SU-DHL-6 (cell line): ENCODE data around the gene NCS1.

Source experiments
- EZH2phosphoT487 ChIP-seq: fragments of 200-600 bp; sonication (generic), shearing (Covaris generic); conservative IDR thresholded peaks from 2 replicates; pipeline ENCODE4 v1.6.1; 2018; ENCODE audit warnings: mild to moderate bottlenecking, antibody characterized with exemption, low read length, moderate library complexity, mixed read lengths
- TF ChIP-seq, protein P1 (sequence below): fragments of 200-600 bp; sonication (generic); IDR thresholded peaks from one replicate; pipeline ENCODE4 v1.5.1; 2017; ENCODE audit warnings: antibody characterized with exemption, mild to moderate bottlenecking, low read length, moderate library complexity; ENCODE audit not compliant: insufficient read depth, poor library complexity, severe bottlenecking

DNA sequence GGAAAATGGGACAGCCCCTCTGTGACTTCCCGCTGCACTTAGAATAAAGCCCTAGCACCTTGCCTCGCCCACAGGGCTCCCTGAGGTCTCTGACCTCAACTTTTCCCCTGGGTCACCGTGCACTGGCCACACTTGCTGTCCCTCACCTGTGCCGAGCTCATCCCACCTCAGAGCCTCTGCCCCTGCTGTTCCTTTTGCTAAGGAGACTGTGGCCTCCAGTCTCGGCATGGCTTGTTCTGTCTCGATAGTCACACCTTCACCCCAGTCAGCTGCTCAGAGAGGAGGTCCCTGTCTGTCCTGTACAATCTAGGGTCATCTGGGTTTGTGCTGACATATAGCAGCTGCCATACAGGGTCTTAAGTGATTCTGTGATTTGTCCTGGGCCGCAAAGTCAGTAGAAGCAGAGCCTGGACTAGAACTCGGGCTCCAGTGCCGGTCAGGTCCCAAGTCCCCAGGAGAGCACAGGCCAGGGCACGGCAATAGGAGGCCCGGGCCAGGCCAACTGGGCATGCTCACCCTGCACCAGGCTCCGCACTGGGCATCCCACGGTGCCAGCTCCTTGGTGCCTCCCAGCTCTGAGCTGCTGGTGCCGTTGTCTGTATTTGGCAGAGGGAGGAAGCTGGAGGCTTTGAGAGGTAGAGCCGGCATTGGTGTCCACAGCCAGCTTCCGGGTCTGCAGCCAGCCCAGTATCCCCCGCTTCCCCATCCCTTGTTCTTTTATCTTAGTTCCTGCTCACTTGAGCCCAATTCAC is 35.2 kb downstream of the NCS1 start:
- TF ChIP-seq, protein P1, sequence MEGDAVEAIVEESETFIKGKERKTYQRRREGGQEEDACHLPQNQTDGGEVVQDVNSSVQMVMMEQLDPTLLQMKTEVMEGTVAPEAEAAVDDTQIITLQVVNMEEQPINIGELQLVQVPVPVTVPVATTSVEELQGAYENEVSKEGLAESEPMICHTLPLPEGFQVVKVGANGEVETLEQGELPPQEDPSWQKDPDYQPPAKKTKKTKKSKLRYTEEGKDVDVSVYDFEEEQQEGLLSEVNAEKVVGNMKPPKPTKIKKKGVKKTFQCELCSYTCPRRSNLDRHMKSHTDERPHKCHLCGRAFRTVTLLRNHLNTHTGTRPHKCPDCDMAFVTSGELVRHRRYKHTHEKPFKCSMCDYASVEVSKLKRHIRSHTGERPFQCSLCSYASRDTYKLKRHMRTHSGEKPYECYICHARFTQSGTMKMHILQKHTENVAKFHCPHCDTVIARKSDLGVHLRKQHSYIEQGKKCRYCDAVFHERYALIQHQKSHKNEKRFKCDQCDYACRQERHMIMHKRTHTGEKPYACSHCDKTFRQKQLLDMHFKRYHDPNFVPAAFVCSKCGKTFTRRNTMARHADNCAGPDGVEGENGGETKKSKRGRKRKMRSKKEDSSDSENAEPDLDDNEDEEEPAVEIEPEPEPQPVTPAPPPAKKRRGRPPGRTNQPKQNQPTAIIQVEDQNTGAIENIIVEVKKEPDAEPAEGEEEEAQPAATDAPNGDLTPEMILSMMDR = no peak
- TF ChIP-seq EZH2phosphoT487 = no peak
